Measurements from ENCODE around the gene CD300H. TPM values are rescaled to one million over a fixed set of nuclear protein-coding genes. Genes with fewer than 3 reads are reported as not detected.

Gene CD300H
- total RNA-seq, 1 donor from 2014 or later, result not detected

- DNase-seq (ENCODE audit: missing footprints) (peak; percentile 41), ATAC-seq (no peak)
- intact Hi-C loops (cut with DNase I), result no loop called here
These were observed 25.9 kb downstream of the CD300H start for GRCh38 chr17:74541176-74542111.

- DNase-seq (ENCODE audit: missing footprints), result peak; percentile 6
- no peak for ATAC-seq
- intact Hi-C loops (cut with DNase I), result no loop called here
These were observed 28.0 kb downstream of the CD300H start for GRCh38 chr17:74539281-74539820.

GRCh38 chr17:74536890-74537289 lies 30.4 kb downstream of the CD300H start:
- ATAC-seq (no peak), DNase-seq (ENCODE audit: missing footprints) (no peak)
- intact Hi-C loops (cut with DNase I), result no loop called here

GRCh38 chr17:74532115-74532514 lies 35.2 kb downstream of the CD300H start:
- ATAC-seq (peak; percentile 76), DNase-seq (ENCODE audit: missing footprints) (peak; percentile 83)
- intact Hi-C loops (cut with DNase I), result no loop called here

GRCh38 chr17:74531231-74531761 lies 36.0 kb downstream of the CD300H start, which contains the start of gene CD300LB:
Gene CD300LB, minus strand, starts transcription at chr17:74531475. Its CDS starts 125 bp downstream, at chr17:74531350.
- peak; percentile 41 for DNase-seq (ENCODE audit: missing footprints)
- peak; percentile 29 for ATAC-seq
- intact Hi-C loops (cut with DNase I), result no loop called here

- intact Hi-C loops (cut with DNase I), result no loop called here
- ATAC-seq (no peak), DNase-seq (ENCODE audit: missing footprints) (peak; percentile 4)
These were observed 36.5 kb downstream of the CD300H start for GRCh38 chr17:74530831-74531150.

GRCh38 chr17:74529243-74529642 lies 38.1 kb downstream of the CD300H start:
- no peak for ATAC-seq
- intact Hi-C loops (cut with DNase I), result no loop called here
- peak; percentile 26 for DNase-seq (ENCODE audit: missing footprints)

- intact Hi-C loops (cut with DNase I), result no loop called here
- peak; percentile 67 for DNase-seq (ENCODE audit: missing footprints)
- no peak for ATAC-seq
These were observed 38.7 kb downstream of the CD300H start for GRCh38 chr17:74528491-74529199.

GRCh38 chr17:74527756-74528155 lies 39.6 kb downstream of the CD300H start:
- intact Hi-C loops (cut with DNase I), result no loop called here
- peak; percentile 22 for DNase-seq (ENCODE audit: missing footprints)
- ATAC-seq, result no peak

GRCh38 chr17:74527081-74527480 lies 40.2 kb downstream of the CD300H start:
- ATAC-seq, result no peak
- peak; percentile 37 for DNase-seq (ENCODE audit: missing footprints)
- intact Hi-C loops (cut with DNase I), result no loop called here

GRCh38 chr17:74526681-74527080 lies 40.6 kb downstream of the CD300H start:
- no peak for DNase-seq (ENCODE audit: missing footprints)
- intact Hi-C loops (cut with DNase I), result no loop called here
- ATAC-seq, result no peak

- DNase-seq (ENCODE audit: missing footprints) (peak; percentile 13), ATAC-seq (no peak)
- intact Hi-C loops (cut with DNase I), result no loop called here
These were observed 41.5 kb downstream of the CD300H start for GRCh38 chr17:74525781-74526288.

GRCh38 chr17:74525465-74525725 lies 41.9 kb downstream of the CD300H start:
- intact Hi-C loops (cut with DNase I), result no loop called here
- DNase-seq (ENCODE audit: missing footprints) (no peak), ATAC-seq (no peak)

- no peak for ATAC-seq
- no peak for DNase-seq (ENCODE audit: missing footprints)
- intact Hi-C loops (cut with DNase I), result no loop called here
These were observed 42.5 kb downstream of the CD300H start for GRCh38 chr17:74524653-74525464.

GRCh38 chr17:74523308-74523707 lies 44.0 kb downstream of the CD300H start:
- DNase-seq (ENCODE audit: missing footprints), result no peak
- intact Hi-C loops (cut with DNase I), result no loop called here
- ATAC-seq, result no peak

- ATAC-seq, result no peak
- no peak for DNase-seq (ENCODE audit: missing footprints)
- intact Hi-C loops (cut with DNase I), result no loop called here
These were observed 44.8 kb downstream of the CD300H start for GRCh38 chr17:74522381-74523105.

- intact Hi-C loops (cut with DNase I), result no loop called here
- DNase-seq (ENCODE audit: missing footprints), result no peak
- ATAC-seq, result peak; percentile 33
These were observed 45.6 kb downstream of the CD300H start for GRCh38 chr17:74521701-74522201.

Data from Right ventricle myocardium inferior (tissue), 1 donor.